AG09319 (cell line): Measurements from ENCODE around the gene GPAT2.
"Not testable (repeated sequence)": the region's sequence is repeated elsewhere in the genome, so short reads cannot be mapped to it uniquely, and the experiment has no call there.

ENCODE experiments used
- DNase-seq: peaks from one replicate; pipeline ENCODE4 v3.0.0-alpha.2; 2010; ENCODE audit warnings: low read depth; ENCODE audit errors: extremely low read depth
- TF ChIP-seq, protein P1 (sequence below): IDR thresholded peaks from 2 replicates; pipeline ENCODE4 v1.5.1; 2011; ENCODE audit warnings: low read depth, mild to moderate bottlenecking, inconsistent platforms, low read length, moderate library complexity

GPAT2 gene

DNA sequence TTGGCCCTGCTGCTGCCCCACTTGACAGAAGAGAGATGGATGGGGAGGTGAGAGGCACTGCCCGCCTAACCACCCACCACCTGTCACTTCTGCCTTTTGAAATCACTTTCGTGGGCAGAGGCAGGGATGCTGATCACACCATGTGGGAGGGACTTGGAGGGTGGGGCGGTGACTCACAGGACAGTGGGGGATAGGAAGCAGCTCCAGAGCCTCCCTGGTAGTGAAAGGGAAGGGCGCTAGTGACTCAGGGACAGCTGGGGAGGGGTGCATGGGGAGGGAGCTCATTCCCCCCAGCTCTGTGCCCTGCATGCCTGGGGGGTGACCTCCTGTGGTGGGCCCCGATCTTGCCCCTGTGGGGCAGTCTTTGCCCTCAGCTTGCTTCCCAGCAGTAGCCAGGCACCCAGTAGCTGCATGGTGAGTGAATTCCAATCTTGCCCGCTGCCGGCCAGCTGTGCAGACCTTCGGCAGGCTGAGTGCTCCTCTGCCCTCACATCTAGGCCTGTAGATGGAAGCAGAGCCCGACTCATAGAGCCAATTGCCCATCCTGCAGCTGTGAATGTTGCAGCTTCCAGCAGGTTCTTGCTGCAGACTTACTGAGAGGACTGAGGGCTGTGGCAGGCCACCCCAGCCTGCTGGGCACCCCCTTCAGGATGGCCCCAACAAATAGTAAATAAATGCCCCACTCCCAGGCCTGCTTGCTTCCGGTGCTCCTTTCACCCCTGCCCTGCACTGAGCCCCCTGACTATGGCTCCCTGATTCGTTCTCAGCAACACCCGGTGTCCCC is 28.6 kb upstream of the GPAT2 start:
- peak; percentile 5 for DNase-seq
- TF ChIP-seq, protein P1, sequence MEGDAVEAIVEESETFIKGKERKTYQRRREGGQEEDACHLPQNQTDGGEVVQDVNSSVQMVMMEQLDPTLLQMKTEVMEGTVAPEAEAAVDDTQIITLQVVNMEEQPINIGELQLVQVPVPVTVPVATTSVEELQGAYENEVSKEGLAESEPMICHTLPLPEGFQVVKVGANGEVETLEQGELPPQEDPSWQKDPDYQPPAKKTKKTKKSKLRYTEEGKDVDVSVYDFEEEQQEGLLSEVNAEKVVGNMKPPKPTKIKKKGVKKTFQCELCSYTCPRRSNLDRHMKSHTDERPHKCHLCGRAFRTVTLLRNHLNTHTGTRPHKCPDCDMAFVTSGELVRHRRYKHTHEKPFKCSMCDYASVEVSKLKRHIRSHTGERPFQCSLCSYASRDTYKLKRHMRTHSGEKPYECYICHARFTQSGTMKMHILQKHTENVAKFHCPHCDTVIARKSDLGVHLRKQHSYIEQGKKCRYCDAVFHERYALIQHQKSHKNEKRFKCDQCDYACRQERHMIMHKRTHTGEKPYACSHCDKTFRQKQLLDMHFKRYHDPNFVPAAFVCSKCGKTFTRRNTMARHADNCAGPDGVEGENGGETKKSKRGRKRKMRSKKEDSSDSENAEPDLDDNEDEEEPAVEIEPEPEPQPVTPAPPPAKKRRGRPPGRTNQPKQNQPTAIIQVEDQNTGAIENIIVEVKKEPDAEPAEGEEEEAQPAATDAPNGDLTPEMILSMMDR: peak; percentile 31

DNA sequence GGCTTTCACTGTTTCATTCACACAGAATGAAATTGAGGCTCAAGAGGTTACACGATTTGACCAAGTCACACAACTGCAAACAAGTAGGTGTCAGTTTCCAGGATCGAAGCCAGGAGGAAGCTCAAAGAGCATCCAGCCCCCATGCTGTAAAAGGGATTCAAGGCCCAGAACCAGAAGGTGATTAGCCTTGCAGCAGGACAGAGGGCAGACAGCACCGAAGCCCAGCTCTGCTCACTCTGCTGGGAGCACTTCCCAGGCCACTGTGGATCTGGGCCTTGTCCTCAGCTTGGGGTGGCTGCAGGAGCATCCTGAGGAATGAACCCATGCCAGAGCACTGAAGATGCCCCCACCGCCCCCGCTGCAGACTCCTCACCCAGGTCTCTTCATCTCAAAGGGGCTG is 27.8 kb upstream of the GPAT2 start:
- not testable (repeated sequence) for DNase-seq

DNA sequence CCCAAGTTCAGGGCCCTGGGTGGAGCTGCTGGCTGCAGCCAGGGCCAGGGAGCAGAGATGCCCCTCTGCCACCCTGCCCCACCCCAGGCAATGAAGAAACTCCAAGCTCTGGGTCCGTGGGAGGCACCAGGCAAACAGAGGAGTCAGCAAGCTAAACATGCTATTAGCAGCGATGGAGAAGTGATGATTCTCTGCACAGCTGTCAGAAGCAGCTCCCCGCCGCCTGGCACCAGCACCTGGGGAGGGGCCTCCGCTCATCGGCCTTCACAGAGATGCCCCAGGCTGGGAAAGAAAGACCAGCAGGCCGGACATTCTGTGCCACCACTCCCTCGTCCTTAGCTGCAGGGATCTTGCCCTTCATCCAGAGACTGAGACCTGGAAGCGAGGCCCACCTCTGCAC is 27.2 kb upstream of the GPAT2 start:
- not testable (repeated sequence) for DNase-seq

DNA sequence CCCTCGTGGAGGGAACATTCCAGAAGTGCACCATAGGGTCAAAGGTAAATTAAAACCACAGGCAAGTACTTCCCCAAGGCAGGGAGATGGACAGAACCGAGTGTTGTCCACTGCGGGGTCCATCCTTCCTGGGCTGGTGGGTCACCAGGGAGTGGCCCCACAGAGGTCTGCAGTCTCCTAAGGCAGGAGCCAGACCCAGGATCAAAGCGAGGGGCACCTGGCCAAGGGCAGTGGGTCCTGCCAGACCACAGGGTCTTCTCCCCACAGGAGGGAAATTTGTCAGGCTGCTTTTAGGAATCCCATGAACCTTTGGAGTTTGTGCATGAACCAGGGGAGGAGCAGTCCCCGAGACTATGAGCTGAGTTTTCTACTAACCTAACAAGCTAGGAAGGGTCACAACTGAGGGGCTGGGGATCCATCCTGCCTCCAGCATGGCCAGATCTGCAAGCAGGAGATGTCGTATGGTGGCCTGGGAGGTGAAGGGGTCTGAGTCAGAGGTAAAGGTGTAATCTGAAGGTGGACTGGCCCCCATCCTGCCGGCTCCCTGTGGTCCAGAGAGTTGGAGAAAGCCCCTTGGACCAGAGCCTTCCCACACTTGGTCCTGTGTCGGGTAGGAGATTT is 26.6 kb upstream of the GPAT2 start:
- DNase-seq: not testable (repeated sequence)

DNA sequence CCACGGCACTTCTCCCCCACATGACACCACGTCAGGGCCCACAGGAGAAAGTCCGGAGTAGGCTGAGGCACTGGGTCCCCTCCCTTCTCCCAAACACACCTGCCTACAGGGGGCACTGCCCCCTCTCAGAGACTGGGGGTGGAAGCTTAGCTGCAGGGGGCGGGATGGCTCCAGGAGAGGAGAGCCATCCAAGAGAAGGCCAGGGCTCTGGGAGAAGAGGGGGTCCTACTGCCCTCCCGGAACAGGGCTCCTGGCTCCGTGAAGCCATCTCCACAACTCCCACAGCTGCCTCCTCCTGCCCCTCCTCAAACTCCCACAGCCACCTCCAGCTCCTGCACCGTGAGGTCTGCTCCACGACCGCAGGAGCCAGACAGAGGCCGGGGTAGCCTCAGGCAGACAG is 25.6 kb upstream of the GPAT2 start:
- DNase-seq: not testable (repeated sequence)

DNA sequence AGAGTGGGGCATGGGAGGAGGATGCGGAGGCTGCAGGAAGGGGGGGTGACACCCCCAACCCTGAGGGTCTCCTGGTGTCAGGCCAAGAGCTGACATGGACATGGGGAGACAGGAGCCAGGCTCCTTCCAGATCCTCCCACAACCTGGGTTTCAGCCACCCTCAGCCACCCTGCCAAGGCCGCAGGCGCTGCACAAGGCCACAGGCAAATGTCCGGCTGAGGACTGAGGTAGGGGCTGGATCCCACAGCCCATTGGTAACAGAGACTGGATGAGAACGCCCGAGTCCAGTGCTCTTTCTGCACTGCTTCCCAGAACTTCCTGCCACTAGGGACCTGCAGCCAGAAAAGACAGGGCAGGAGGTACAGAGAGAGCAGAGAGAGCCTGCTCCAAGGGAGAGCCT is 24.7 kb upstream of the GPAT2 start:
- DNase-seq: not testable (repeated sequence)

DNA sequence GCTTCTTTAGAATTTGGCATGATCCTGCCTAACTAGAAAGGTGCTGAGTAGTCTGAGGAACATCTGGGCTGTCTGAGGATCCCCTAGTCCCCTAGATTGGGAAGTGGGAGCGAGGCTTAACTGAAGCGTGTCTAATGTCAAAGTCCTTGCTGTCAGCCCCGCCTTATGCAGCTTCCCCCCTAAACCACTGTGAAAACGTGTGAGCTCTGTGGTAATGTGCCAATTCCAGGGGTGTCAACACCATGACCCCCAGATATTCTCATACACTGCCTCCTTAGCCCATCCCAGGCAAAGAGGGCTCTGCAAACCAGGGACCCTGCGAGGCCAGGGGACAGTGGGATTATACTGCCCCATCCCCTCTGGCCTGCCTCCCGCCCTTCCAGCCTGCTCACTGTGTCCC is 21.1 kb upstream of the GPAT2 start:
- not testable (repeated sequence) for DNase-seq

DNA sequence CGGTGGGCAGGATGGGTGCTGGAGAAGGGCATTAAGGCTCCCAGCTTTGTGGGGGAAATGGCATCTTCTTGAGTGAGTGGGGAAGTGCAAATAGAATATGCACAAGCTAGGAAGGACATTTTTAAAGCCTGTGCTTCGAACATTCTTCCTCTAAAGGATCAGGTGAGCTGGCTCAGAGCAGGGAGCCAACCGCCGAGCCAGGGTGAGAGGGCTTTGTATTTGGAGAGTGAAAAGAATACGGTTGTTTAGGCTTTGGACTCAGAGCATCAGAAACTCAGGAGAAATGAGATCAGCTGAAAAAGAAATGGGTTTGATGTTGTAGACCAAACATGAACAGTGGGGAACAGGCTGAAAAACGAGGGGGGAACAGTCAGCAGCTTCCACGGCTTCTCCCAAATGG is 19.8 kb upstream of the GPAT2 start:
- DNase-seq: not testable (repeated sequence)

DNA sequence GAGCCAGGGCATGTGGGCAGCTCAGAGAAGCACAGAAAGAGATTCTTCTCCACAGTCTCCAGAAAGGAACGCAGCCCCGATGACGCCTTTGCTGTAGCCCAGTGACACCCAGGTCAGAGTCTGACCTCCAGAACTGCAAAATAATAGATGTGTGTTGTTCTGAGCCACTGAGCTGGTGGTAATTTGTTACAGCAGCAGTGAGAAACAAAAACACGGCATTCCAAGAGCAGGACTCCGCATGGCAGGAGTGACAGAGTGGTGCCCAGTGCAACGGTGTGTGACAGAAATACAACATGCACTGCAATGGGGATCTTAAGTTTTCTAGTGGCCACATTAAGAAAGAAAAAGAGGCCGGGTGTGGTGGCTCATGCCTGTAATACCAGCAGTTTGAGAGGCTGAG is 18.7 kb upstream of the GPAT2 start:
- not testable (repeated sequence) for DNase-seq

DNA sequence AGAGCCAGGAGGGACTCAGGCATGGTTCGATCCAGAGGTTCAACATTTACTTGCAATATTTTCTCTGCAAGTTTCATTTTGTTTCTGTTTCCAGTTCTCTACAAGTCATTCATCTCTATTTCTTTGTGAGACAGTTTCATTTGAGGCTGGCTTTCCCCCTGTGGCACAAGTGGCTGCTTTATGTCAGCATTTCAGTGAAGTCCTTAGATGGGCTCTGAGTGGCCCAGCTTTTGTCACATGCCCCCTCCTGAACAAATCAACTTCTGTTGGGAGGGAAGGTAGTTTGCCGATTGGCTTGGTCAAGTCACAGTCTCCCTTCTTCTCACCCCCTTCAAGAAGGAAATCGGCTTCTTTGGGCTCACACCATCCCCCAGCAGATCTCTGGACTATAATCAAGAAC is 17.9 kb upstream of the GPAT2 start:
- not testable (repeated sequence) for DNase-seq

DNA sequence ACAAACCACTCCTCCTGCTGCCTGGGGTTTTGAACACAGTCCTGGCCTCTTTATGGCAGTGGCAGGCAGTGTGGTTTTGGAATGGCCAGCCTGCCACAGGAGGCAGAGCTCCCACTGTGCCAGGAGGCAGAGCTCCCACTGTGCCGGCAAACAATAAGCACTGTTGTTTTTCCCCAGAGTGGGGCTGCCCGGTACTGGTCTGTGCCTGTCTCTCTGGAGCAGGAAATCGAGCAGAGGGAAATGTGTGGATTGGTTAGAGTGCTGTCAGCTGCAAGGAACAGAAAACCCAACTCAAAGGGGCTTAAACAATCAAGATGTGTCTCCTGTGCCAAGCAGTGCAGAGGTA is 15.2 kb upstream of the GPAT2 start:
- DNase-seq: not testable (repeated sequence)

DNA sequence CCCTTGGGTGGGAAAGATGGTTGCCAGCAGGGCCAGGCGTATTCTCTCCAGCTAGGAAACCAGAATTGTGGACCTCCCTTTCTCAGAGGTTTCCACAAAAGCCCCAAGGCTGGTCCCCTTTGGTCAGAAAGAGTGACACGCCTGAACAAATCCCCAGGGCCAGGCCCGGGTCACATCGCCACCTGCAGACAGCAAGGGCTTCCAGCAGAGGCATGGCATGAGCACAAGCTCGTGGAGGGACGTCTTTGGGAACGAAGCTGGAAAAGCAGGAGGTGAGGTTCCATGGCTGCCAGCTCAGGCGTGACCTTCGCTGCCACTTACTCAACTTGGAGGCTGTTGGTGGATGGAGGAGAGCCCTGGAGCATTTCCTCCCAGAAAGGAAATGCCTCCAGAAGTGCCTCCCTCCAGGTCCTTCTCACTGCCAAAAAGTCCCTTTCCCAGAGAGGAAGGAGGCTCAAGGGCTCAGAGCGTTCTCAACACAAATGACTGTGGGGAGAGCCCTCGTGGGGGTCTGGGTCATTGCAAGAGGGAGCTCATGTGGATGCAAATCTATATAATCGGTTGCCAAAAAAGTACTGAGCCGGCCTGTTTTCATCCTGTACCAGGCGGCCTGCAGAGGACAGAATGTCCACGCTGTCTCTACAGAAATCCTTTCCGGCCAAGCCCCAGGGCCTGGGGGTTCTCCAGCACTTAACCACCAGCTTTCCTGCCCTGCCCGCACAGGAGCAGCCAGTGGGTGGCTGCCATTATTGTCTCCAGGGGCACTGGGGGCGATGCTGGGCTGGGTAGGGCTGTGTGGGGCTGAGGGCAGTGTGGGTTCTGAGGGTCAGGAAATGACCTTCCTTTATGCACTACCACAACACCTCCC is 14.6 kb upstream of the GPAT2 start:
- DNase-seq: not testable (repeated sequence)

DNA sequence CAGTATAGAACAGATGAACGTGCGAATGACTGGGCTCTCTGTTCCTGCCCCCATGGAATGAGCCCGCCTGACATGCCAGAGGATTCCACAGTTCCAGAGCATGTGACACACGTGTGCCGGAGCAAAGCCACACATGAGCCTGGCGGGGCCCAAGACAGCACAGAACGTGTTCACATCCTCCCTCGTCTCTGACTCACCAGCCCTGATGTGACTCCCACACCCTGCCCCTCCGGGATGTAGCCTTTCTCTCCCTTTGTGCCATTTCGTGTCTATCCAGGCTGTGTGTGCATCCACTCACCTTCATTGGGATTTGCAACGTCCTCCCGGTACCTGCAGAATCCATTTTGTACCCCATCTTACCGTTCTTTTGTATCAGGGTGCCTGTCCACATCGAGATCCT is 838 bp upstream of the GPAT2 start:
- DNase-seq: not testable (repeated sequence)

DNA sequence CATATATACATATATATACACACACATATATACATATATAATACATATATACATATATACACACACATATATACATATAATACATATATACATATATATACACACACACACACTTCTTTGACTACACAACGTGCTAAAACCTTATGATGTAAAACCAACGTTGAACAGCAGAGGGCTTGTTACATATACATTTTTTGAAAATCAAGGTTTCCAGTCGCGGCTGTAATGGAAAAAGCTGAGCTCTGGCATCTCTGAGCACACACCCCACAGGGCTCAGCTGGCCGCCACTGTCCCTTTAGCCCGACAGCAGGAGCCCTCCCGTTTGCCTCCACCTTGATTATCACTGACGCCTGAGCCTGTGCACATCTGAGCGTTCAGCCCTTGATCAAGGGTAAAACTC is 719 bp downstream of the GPAT2 start:
- not testable (repeated sequence) for DNase-seq

DNA sequence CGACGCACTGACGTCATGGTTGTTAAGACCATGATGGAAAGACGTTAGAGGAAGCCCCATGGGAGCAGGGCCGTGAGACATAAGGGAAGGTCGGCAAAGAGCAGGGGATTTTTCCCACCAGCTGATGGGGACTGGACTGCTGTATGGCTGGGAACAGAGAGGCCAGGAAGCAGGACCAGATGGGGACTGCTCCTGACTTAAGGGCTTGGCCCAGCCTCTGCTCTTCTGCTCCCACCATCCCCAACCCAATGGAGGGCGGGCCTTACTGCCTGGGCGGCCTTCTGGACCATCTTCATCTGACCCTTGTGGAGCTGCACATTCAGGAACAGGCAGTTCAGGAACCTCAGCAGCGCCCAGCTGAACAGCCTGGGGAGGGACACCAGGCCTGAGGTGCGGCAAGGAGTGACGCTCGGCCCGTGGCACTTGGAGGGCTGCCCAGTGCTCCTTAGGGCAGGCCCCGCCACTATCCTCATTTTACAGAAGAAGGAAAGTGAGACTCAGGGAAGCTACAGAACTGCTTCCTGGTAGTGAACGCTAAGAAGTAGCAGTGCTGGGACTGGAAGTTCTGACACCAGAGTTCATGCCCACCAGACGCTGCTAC is 6.9 kb downstream of the GPAT2 start:
- not testable (repeated sequence) for DNase-seq

DNA sequence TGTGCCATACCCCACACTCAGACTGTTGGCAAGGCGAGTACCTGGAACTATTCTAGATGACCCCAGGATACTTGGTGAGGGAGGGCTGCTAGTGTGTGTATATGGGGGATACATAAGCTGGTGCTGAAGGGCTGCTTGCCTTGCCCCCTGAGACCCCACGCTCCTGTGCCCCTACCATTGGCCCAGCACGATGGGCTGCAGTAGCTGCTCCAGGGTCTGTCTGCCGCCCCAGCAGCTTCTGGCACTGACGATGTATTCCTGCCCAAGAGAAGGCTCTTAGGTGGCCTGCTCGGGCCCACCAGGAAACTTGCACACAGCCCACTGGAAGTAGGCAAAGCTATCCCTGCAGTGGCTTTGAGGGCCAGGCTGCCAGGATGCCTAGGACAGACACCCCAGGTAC is 9.0 kb downstream of the GPAT2 start:
- not testable (repeated sequence) for DNase-seq
